HepG2 (cell line): ENCODE results near the gene UCN.
"Not testable (repeated sequence)": the region's sequence is repeated elsewhere in the genome, so short reads cannot be mapped to it uniquely, and the experiment has no call there.

Experiments used
- BHLHE40 ChIP-seq: IDR thresholded peaks from 2 replicates; pipeline ENCODE4 v1.6.1; 2011; ENCODE audit warnings: low read length, improper control_type of control experiment
- CBX2 ChIP-seq, 2 experiments: fragments of 200-600 bp in 1 of 2; sonication (generic); formaldehyde crosslinking in 1 of 2; IDR thresholded peaks; 2 replicates each; pipeline versions ENCODE4 v1.7.0 to v1.8.1; 2018 to 2022; ENCODE audit warnings: low read depth in 2 of 2, low read length in 1 of 2, mild to moderate bottlenecking in 1 of 2, missing genetic modification reagents in 1 of 2
- HCFC1 ChIP-seq: fragments of 150-350 bp; IDR thresholded peaks from 2 replicates; pipeline ENCODE4 v1.6.1; 2014; ENCODE audit warnings: low read depth, low read length
- KLF12 ChIP-seq: sonication (generic); formaldehyde crosslinking; IDR thresholded peaks from 2 replicates; pipeline ENCODE4 v1.4.0; 2020; ENCODE audit warnings: missing genetic modification reagents, borderline replicate concordance
- NFKB2 ChIP-seq: sonication (generic); formaldehyde crosslinking; IDR thresholded peaks from 2 replicates; pipeline ENCODE4 v1.4.0; 2020; ENCODE audit warnings: missing genetic modification reagents, borderline replicate concordance
- PHF21A ChIP-seq: sonication (generic); formaldehyde crosslinking; IDR thresholded peaks from 2 replicates; pipeline ENCODE4 v1.5.0; 2020; ENCODE audit warnings: mild to moderate bottlenecking, missing genetic modification reagents
- POLR2AphosphoS5 ChIP-seq: IDR thresholded peaks from 2 replicates; pipeline ENCODE4 v1.6.1; 2012; ENCODE audit warnings: low read depth, low read length
- SRSF9 ChIP-seq: fragments of 200-400 bp; formaldehyde crosslinking; IDR thresholded peaks from 2 replicates; pipeline ENCODE4 v1.6.1; 2018; ENCODE audit warnings: borderline replicate concordance, mild to moderate bottlenecking, low read depth, low read length; ENCODE audit not compliant: insufficient read depth, poor library complexity, severe bottlenecking
- TCF7L2 ChIP-seq: IDR thresholded peaks from 2 replicates; pipeline ENCODE4 v1.6.1; 2011; ENCODE audit warnings: mild to moderate bottlenecking, low read depth, low read length, moderate library complexity
- YY1 ChIP-seq: IDR thresholded peaks from 2 replicates; pipeline ENCODE4 v1.6.1; 2011; ENCODE audit warnings: low read length, low read depth, moderate library complexity, mild to moderate bottlenecking; ENCODE audit not compliant: insufficient read depth, insufficient replicate concordance
- ZNF552 ChIP-seq: sonication (generic); formaldehyde crosslinking; IDR thresholded peaks from 2 replicates; pipeline ENCODE4 v1.9.0; 2022; ENCODE audit warnings: missing genetic modification reagents, mild to moderate bottlenecking, borderline replicate concordance
- TF ChIP-seq, protein P1 (sequence below): IDR thresholded peaks from 2 replicates; pipeline ENCODE4 v1.6.1; 2012; ENCODE audit warnings: low read length, improper control_type of control experiment
- TF ChIP-seq, protein P2 (sequence below): sonication (generic); formaldehyde crosslinking; IDR thresholded peaks from 2 replicates; pipeline ENCODE4 v1.4.0; 2020; ENCODE audit warnings: missing genetic modification reagents

DNA sequence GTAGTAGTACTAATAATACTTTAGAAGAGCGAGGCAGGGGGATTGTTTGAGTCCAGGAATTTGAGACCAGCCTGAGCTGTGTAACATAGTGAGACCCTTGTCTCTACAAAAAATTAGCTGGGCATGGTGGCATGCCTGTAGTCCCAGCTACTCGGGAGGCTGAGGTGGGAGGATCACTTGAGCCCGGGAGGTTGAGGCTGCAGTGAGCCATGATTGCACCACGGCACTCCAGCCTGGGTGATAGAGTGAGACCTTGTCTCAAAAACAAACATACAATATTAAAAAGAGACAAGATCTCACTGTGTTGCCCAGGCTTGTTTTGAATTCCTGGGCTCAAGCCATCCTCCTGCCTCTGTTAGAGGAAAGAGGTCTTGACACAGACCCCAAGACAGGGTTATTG, 7.6 kb downstream of the UCN start:
- TF ChIP-seq POLR2AphosphoS5; BHLHE40; CBX2 (IDR thresholded peaks at IDR 0.05; ENCODE audit: low read depth, low read length); CBX2 (CRISPR knock-in tag; IDR thresholded peaks at IDR 0.05; ENCODE audit: low read depth); PHF21A; ZNF552 (CRISPR knock-in tag); NFKB2 (CRISPR knock-in tag); KLF12 (CRISPR knock-in tag); TCF7L2; HCFC1; YY1; SRSF9: not testable (repeated sequence)
- TF ChIP-seq, protein P1, sequence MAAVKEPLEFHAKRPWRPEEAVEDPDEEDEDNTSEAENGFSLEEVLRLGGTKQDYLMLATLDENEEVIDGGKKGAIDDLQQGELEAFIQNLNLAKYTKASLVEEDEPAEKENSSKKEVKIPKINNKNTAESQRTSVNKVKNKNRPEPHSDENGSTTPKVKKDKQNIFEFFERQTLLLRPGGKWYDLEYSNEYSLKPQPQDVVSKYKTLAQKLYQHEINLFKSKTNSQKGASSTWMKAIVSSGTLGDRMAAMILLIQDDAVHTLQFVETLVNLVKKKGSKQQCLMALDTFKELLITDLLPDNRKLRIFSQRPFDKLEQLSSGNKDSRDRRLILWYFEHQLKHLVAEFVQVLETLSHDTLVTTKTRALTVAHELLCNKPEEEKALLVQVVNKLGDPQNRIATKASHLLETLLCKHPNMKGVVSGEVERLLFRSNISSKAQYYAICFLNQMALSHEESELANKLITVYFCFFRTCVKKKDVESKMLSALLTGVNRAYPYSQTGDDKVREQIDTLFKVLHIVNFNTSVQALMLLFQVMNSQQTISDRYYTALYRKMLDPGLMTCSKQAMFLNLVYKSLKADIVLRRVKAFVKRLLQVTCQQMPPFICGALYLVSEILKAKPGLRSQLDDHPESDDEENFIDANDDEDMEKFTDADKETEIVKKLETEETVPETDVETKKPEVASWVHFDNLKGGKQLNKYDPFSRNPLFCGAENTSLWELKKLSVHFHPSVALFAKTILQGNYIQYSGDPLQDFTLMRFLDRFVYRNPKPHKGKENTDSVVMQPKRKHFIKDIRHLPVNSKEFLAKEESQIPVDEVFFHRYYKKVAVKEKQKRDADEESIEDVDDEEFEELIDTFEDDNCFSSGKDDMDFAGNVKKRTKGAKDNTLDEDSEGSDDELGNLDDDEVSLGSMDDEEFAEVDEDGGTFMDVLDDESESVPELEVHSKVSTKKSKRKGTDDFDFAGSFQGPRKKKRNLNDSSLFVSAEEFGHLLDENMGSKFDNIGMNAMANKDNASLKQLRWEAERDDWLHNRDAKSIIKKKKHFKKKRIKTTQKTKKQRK: not testable (repeated sequence)
- TF ChIP-seq, protein P2, sequence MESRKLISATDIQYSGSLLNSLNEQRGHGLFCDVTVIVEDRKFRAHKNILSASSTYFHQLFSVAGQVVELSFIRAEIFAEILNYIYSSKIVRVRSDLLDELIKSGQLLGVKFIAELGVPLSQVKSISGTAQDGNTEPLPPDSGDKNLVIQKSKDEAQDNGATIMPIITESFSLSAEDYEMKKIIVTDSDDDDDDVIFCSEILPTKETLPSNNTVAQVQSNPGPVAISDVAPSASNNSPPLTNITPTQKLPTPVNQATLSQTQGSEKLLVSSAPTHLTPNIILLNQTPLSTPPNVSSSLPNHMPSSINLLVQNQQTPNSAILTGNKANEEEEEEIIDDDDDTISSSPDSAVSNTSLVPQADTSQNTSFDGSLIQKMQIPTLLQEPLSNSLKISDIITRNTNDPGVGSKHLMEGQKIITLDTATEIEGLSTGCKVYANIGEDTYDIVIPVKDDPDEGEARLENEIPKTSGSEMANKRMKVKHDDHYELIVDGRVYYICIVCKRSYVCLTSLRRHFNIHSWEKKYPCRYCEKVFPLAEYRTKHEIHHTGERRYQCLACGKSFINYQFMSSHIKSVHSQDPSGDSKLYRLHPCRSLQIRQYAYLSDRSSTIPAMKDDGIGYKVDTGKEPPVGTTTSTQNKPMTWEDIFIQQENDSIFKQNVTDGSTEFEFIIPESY (CRISPR knock-in tag): not testable (repeated sequence)
